Neural cell (in vitro differentiated cells): ENCODE data around the gene METTL16. TPM values are rescaled to one million over a fixed set of nuclear protein-coding genes. Genes with fewer than 3 reads are reported as not detected.
A peak's percentile ranks its signal among the peaks of the same experiment; 100 is the strongest.

Source experiments
- H2AFZ ChIP-seq: fragments of 200-600, 300-800 bp; sonication (generic), shearing (Covaris generic); 2 replicates; pipeline ENCODE4 v1.6.0; 2014; ENCODE audit warnings: low read depth, mild to moderate bottlenecking, antibody characterized with exemption, low read length, moderate library complexity
- H3F3A ChIP-seq: fragments of 200-600 bp; shearing (Covaris generic); 2 replicates; pipeline ENCODE4 v1.6.1; 2016; ENCODE audit warnings: mild to moderate bottlenecking, moderate library complexity, mixed read lengths, antibody characterized with exemption, low read length; ENCODE audit not compliant: insufficient read depth, poor library complexity, severe bottlenecking
- H3K27ac ChIP-seq: fragments of 200-600, 300-800 bp; sonication (generic), shearing (Covaris generic); 2 replicates; pipeline ENCODE4 v1.5.1; 2014; ENCODE audit warnings: mild to moderate bottlenecking, low read length, moderate library complexity
- H3K27me3 ChIP-seq: fragments of 300-800, 200-600 bp; sonication (generic), shearing (Covaris generic); 2 replicates; pipeline ENCODE4 v1.6.0; 2014; ENCODE audit warnings: mild to moderate bottlenecking, low read depth, low read length, moderate library complexity; ENCODE audit not compliant: insufficient read depth
- H3K36me3 ChIP-seq: fragments of 300-800, 200-600 bp; sonication (generic), shearing (Covaris generic); 2 replicates; pipeline ENCODE4 v1.5.1; 2014; ENCODE audit warnings: mild to moderate bottlenecking, antibody characterized with exemption, low read length, moderate library complexity; ENCODE audit not compliant: insufficient read depth
- H3K4me2 ChIP-seq: fragments of 300-800, 200-600 bp; sonication (generic), shearing (Covaris generic); 2 replicates; pipeline ENCODE4 v1.6.0; 2014; ENCODE audit warnings: mild to moderate bottlenecking, low read length
- H3K4me3 ChIP-seq: fragments of 300-800, 200-600 bp; sonication (generic), shearing (Covaris generic); 2 replicates; pipeline ENCODE4 v1.5.1; 2014; ENCODE audit warnings: mild to moderate bottlenecking, low read length, moderate library complexity
- H3K79me2 ChIP-seq: fragments of 200-600 bp; shearing (Covaris generic); replicated peaks from 2 replicates; pipeline ENCODE4 v1.6.0; 2014; ENCODE audit warnings: mild to moderate bottlenecking, low read length, moderate library complexity; ENCODE audit not compliant: insufficient read depth
- H3K9ac ChIP-seq: fragments of 300-800, 200-600 bp; sonication (generic), shearing (Covaris generic); 2 replicates; pipeline ENCODE4 v1.6.1; 2016; ENCODE audit warnings: mild to moderate bottlenecking, low read length, mixed read lengths
- H3K9me2 ChIP-seq: fragments of 200-600 bp; shearing (Covaris generic); 2 replicates; pipeline ENCODE4 v1.6.1; 2016; ENCODE audit warnings: mild to moderate bottlenecking, low read length, mixed read lengths; ENCODE audit not compliant: insufficient read depth
- H3K9me3 ChIP-seq: fragments of 200-600, 300-800 bp; sonication (generic), shearing (Covaris generic); 2 replicates; pipeline ENCODE4 v1.6.1; 2016; ENCODE audit warnings: mild to moderate bottlenecking, mixed run types, low read length, moderate library complexity, mixed read lengths
- H4K20me1 ChIP-seq: fragments of 200-600 bp; shearing (Covaris generic); 2 replicates; pipeline ENCODE4 v1.6.1; 2016; ENCODE audit warnings: mild to moderate bottlenecking, mixed run types; ENCODE audit not compliant: insufficient read depth
- EP300 ChIP-seq: fragments of 450-650 bp; conservative IDR thresholded peaks from 2 replicates; pipeline ENCODE4 v1.6.1; 2014; ENCODE audit warnings: antibody characterized with exemption, mild to moderate bottlenecking, moderate library complexity; ENCODE audit not compliant: poor library complexity, severe bottlenecking
- EZH2 ChIP-seq: fragments of 200-600, 300-800 bp; shearing (Covaris generic), sonication (generic); IDR thresholded peaks from 2 replicates; pipeline ENCODE4 v1.6.1; 2014; ENCODE audit warnings: antibody characterized with exemption, low read length, borderline replicate concordance, mild to moderate bottlenecking; ENCODE audit not compliant: insufficient read depth, poor library complexity, severe bottlenecking
- MXI1 ChIP-seq: fragments of 450-650 bp; conservative IDR thresholded peaks from 2 replicates; pipeline ENCODE4 v1.6.1; 2014; ENCODE audit warnings: antibody characterized with exemption, mild to moderate bottlenecking; ENCODE audit not compliant: poor library complexity, severe bottlenecking
- POLR2AphosphoS5 ChIP-seq: IDR thresholded peaks from 2 replicates; pipeline ENCODE4 v1.6.1; 2012
- RAD21 ChIP-seq: fragments of 450-650 bp; conservative IDR thresholded peaks from 2 replicates; pipeline ENCODE4 v1.6.1; 2014; ENCODE audit warnings: antibody characterized with exemption, mild to moderate bottlenecking, moderate library complexity
- SMC3 ChIP-seq: fragments of 450-650 bp; conservative IDR thresholded peaks from 2 replicates; pipeline ENCODE4 v1.6.1; 2014; ENCODE audit warnings: antibody characterized with exemption, mild to moderate bottlenecking, moderate library complexity; ENCODE audit not compliant: poor library complexity
- TAF1 ChIP-seq: IDR thresholded peaks from 2 replicates; pipeline ENCODE4 v1.6.1; 2012; ENCODE audit warnings: low read depth
- polyA minus RNA-seq: library from RNA; depleted of rRNA, polyadenylated mRNA; stranded (reverse); fragments of >200 nt; gene quantifications from 2 replicates; pipeline ENCODE4 v1.2.3, GENCODE V29; 2014
- polyA plus RNA-seq: library from polyadenylated mRNA; depleted of rRNA; stranded (reverse); fragments of >200 nt; gene quantifications from 2 replicates; pipeline ENCODE4 v1.2.3, GENCODE V29; 2014
- TF ChIP-seq, protein P1 (sequence below): IDR thresholded peaks from 2 replicates; pipeline ENCODE4 v1.6.1; 2012; ENCODE audit warnings: borderline replicate concordance
- TF ChIP-seq, protein P2 (sequence below): fragments of 450-650 bp; IDR thresholded peaks from 2 replicates; pipeline ENCODE4 v1.5.1; 2014; ENCODE audit warnings: antibody characterized with exemption, mild to moderate bottlenecking, moderate library complexity; ENCODE audit not compliant: poor library complexity, severe bottlenecking

Gene METTL16, protein sequence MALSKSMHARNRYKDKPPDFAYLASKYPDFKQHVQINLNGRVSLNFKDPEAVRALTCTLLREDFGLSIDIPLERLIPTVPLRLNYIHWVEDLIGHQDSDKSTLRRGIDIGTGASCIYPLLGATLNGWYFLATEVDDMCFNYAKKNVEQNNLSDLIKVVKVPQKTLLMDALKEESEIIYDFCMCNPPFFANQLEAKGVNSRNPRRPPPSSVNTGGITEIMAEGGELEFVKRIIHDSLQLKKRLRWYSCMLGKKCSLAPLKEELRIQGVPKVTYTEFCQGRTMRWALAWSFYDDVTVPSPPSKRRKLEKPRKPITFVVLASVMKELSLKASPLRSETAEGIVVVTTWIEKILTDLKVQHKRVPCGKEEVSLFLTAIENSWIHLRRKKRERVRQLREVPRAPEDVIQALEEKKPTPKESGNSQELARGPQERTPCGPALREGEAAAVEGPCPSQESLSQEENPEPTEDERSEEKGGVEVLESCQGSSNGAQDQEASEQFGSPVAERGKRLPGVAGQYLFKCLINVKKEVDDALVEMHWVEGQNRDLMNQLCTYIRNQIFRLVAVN
- 18.7 and 20.3 TPM in 2 replicates for polyA plus RNA-seq
- polyA minus RNA-seq, result 32.4 and 43.6 TPM in 2 replicates

DNA sequence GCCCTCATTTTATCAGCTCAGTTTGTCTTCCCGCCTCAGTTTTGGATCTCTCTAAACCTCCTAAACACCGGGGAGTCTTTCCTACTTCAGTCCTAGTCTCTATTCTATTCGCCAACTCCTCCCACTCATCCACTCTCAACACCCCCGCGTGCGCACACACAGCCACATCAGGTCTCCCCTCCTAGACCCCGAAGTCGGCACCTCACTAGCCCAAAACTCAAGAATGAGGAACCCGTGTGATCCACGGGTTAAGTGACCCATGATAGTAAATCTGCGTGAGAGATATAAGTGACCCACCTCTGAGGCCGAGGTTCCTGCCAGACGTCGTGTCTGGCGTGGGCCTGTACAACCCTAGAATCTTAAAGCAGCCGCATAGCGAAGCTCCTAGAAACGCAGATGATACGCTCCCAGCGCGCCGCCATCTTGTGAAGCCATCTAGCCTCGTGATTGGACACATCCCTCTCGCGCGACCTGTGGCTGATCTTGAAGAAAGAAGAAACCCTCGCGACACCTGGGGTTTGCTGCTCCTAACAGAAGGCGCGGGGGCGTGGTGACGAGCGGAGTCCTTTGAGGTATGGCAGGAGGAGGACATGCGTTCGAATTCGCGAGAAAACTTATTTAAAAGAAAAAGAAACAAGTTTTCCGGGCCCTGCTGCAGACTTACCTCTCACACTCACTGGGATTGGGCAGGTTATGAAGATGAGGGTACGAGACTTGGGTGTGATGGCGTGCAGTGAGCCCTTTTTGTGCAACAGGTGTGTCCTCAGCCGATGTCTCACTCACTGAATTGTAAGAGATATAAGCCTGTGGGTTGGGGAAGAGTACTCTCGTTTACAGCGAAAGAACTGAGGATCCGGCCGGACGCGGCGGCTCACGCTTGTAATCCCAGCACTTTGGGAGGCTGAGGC, at the start of gene METTL16:
TSS of gene METTL16 (minus strand) at position 427 of the 908 bp plus-strand sequence. CDS start 9,557 bp downstream, outside the sequence.
- Histone ChIP-seq H3K4me2 (peak within 1 kb of the TSS; percentile 88), H3K4me3 (peak within 1 kb of the TSS; percentile 67), H2AFZ (peak within 1 kb of the TSS; percentile 87), H3K9me3 (no peaks in the 10 kb centered on the region), H3F3A (peaks cover 7% of the 10 kb centered on the region), H3K27ac (peak within 1 kb of the TSS; percentile 91), H3K9ac (peak within 1 kb of the TSS; percentile 78), H3K27me3 (no peaks in the 10 kb centered on the region), H4K20me1 (no peaks in the 10 kb centered on the region), H3K36me3 (no peaks in the 10 kb centered on the region), H3K9me2 (no peaks in the 10 kb centered on the region), H3K79me2 (peaks cover 29% of the 10 kb centered on the region)
- TF ChIP-seq POLR2AphosphoS5, result peak; percentile 77
- TF ChIP-seq SMC3, result no peak
- TF ChIP-seq, protein P1, sequence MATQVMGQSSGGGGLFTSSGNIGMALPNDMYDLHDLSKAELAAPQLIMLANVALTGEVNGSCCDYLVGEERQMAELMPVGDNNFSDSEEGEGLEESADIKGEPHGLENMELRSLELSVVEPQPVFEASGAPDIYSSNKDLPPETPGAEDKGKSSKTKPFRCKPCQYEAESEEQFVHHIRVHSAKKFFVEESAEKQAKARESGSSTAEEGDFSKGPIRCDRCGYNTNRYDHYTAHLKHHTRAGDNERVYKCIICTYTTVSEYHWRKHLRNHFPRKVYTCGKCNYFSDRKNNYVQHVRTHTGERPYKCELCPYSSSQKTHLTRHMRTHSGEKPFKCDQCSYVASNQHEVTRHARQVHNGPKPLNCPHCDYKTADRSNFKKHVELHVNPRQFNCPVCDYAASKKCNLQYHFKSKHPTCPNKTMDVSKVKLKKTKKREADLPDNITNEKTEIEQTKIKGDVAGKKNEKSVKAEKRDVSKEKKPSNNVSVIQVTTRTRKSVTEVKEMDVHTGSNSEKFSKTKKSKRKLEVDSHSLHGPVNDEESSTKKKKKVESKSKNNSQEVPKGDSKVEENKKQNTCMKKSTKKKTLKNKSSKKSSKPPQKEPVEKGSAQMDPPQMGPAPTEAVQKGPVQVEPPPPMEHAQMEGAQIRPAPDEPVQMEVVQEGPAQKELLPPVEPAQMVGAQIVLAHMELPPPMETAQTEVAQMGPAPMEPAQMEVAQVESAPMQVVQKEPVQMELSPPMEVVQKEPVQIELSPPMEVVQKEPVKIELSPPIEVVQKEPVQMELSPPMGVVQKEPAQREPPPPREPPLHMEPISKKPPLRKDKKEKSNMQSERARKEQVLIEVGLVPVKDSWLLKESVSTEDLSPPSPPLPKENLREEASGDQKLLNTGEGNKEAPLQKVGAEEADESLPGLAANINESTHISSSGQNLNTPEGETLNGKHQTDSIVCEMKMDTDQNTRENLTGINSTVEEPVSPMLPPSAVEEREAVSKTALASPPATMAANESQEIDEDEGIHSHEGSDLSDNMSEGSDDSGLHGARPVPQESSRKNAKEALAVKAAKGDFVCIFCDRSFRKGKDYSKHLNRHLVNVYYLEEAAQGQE, result peak; percentile 84
- TF ChIP-seq, protein P2, sequence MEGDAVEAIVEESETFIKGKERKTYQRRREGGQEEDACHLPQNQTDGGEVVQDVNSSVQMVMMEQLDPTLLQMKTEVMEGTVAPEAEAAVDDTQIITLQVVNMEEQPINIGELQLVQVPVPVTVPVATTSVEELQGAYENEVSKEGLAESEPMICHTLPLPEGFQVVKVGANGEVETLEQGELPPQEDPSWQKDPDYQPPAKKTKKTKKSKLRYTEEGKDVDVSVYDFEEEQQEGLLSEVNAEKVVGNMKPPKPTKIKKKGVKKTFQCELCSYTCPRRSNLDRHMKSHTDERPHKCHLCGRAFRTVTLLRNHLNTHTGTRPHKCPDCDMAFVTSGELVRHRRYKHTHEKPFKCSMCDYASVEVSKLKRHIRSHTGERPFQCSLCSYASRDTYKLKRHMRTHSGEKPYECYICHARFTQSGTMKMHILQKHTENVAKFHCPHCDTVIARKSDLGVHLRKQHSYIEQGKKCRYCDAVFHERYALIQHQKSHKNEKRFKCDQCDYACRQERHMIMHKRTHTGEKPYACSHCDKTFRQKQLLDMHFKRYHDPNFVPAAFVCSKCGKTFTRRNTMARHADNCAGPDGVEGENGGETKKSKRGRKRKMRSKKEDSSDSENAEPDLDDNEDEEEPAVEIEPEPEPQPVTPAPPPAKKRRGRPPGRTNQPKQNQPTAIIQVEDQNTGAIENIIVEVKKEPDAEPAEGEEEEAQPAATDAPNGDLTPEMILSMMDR, result no peak
- no peak for TF ChIP-seq EZH2
- TF ChIP-seq RAD21, result peak; percentile 61
- TF ChIP-seq TAF1, result peak; percentile 81
- peak; percentile 67 for TF ChIP-seq EP300
- TF ChIP-seq MXI1, result peak; percentile 99

DNA sequence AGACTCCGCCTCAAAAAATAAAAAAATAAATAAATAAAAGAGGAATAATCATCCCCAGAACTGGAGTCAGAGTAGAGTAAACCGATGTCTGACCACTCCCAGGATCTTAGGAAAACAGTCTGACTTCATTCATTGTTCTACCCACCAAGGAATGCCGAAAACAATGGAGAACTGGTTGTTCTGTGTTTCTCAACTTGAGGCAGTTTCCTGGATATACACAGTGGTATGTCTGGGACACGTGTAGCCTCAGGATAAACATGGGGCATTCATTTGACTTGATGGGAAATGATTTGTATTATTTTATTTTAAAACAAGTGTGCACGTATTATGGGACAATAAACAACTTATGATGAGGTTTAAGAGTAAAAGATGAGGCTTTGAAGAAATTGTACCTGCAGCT, 49.0 kb upstream of the METTL16 start:
- no peaks in the 10 kb centered on the region for H3K79me2 ChIP-seq
- TF ChIP-seq EP300 (no peak), EZH2 (no peak), SMC3 (no peak), TAF1 (no peak), MXI1 (no peak), RAD21 (no peak), POLR2AphosphoS5 (no peak)
- TF ChIP-seq, protein P2, result no peak
- TF ChIP-seq, protein P1, result no peak
- H3K4me3 ChIP-seq, result no peak overlapping the region
- H2AFZ ChIP-seq, result no peak overlapping the region
- no peaks in the 10 kb centered on the region for H4K20me1 ChIP-seq
- no peaks in the 10 kb centered on the region for H3K27me3 ChIP-seq
- no peaks in the 10 kb centered on the region for H3K9me2 ChIP-seq
- no peaks in the 10 kb centered on the region for H3F3A ChIP-seq
- H3K9me3 ChIP-seq, result no peaks in the 10 kb centered on the region
- no peak overlapping the region for H3K4me2 ChIP-seq
- H3K9ac ChIP-seq, result no peak overlapping the region
- no peak overlapping the region for H3K27ac ChIP-seq
- H3K36me3 ChIP-seq, result no peaks in the 10 kb centered on the region
